HG02884 (cell line): Measurements from ENCODE around the gene C6orf118.

Source experiments
- ATAC-seq: cut with Tn5 transposase; IDR thresholded peaks from one replicate; pipeline ENCODE4 v1.9.1; 2021; ENCODE audit warnings: mild to moderate bottlenecking, moderate library complexity; ENCODE audit not compliant: unreplicated experiment

Gene C6orf118

DNA sequence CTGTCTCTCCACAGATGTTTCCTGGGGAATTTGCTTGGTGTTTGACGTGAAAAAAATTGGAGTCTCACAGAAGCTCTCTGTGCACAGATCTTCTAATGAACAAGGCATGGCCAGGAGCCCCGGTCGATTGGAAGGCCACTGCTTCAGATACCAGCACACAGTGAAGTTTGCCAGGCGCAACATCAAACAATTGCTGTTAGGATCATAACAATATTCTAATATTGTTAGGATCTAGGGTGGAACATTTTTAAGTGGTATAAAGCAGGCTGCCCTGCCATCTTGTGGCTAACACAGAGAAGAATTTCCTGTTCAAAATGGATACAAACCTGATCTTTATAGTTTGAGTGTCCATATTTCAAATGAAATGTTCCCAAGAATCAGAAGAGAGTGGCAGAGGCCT is 64.1 kb downstream of the C6orf118 start:
- no peak for ATAC-seq

DNA sequence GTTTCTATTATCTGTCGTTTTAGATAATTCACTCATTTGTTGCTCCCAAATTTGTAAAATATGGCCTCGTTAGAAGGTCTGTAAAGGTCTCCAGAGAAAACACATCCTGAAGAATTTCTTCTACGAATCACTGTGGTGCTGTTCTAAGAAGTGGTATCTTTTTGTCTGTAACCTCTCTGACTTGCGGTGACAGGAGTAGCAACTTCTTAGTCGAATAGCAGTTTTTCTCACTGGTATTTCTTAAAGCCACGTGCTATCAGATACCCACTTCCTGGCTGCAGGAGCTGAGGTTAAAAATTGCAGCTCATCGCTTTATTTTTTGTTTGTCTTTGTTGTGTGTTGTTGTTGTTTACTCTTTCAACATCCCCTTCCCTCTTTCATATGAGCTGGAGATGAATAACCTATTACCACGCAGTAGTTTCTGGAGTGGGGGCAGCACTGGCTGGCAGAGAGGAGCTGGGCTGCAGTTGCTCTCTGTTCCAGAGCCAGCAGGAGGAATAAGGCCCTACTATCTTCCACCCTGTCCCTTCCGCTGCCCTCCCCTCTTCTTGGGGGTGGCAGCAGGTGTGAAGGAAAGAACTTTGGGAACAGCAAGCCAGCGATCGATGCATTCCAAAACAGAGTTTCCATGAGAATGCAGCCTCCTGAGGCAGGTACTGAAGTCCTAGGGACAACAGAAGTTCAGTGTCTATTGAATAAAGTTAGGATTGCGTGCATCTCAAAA is 64.7 kb downstream of the C6orf118 start:
- ATAC-seq, result no peak

GRCh38 chr6:165243801-165244200 is 65.6 kb downstream of the C6orf118 start:
- ATAC-seq, result no peak

DNA sequence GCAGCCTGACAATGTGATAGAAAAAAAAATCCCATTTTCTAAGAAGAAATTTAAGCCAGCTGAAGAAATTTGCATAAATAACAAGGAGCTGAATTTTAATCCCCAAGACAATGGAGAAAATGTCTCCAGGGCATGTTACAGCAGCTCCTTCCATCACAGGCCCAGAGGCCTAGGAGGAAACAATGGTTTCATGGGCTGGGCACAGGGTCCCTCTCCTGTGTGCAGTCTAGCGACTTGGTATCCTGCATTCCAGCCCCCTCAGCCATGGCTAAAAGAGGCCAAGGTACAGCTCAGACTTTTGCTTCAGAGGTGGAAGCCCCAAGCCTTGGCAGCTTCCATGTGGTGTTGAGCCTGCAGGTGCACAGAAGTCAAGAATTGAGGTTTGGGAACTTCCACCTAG is 73.1 kb downstream of the C6orf118 start:
- no peak for ATAC-seq

GRCh38 chr6:165232731-165233488 is 76.5 kb downstream of the C6orf118 start:
- no peak for ATAC-seq

- no peak for ATAC-seq
These were observed 77.5 kb downstream of the C6orf118 start for GRCh38 chr6:165231581-165232561.

GRCh38 chr6:165231177-165231576 is 78.2 kb downstream of the C6orf118 start:
- ATAC-seq, result no peak
